HepG2 (cell line): ENCODE data around the gene ARL3. TPM values are rescaled to one million over a fixed set of nuclear protein-coding genes. Genes with fewer than 3 reads are reported as not detected.

Source experiments
- FOXC1 ChIP-seq: sonication (generic); formaldehyde crosslinking; IDR thresholded peaks from 2 replicates; pipeline ENCODE4 v1.8.0; 2022; ENCODE audit warnings: mild to moderate bottlenecking, missing genetic modification reagents, borderline replicate concordance
- GABPA ChIP-seq, 2 experiments: IDR thresholded peaks; 2 replicates each; pipeline ENCODE4 v1.6.1; 2011 to 2016; ENCODE audit warnings: low read depth in 2 of 2, low read length in 1 of 2, missing biosample characterization in 1 of 2, missing genetic modification characterization in 1 of 2
- GABPB1 ChIP-seq: IDR thresholded peaks from 2 replicates; pipeline ENCODE4 v1.6.1; 2016; ENCODE audit warnings: mild to moderate bottlenecking, missing genetic modification reagents, moderate library complexity, missing compliant biosample characterization
- GFI1 ChIP-seq: sonication (generic); formaldehyde crosslinking; IDR thresholded peaks from 2 replicates; pipeline ENCODE4 v1.5.0; 2020; ENCODE audit warnings: missing genetic modification reagents, mild to moderate bottlenecking, borderline replicate concordance
- KLF13 ChIP-seq: sonication (generic); formaldehyde crosslinking; IDR thresholded peaks from 2 replicates; pipeline ENCODE4 v1.4.0; 2020; ENCODE audit warnings: mild to moderate bottlenecking, missing genetic modification reagents
- KLF16 ChIP-seq, 2 experiments: sonication (generic) in 1 of 2; formaldehyde crosslinking in 1 of 2; IDR thresholded peaks; 2 replicates each; pipeline versions ENCODE4 v1.6.1 to v1.8.0; 2016 to 2023; ENCODE audit warnings: missing genetic modification reagents in 2 of 2, missing compliant biosample characterization in 1 of 2
- NFIC ChIP-seq: IDR thresholded peaks from 2 replicates; pipeline ENCODE4 v1.6.1; 2012; ENCODE audit warnings: mild to moderate bottlenecking, low read length, inconsistent platforms
- PHB2 ChIP-seq: fragments of 450-650 bp; IDR thresholded peaks from 2 replicates; pipeline ENCODE4 v1.6.1; 2018; ENCODE audit not compliant: partially characterized antibody
- YEATS4 ChIP-seq: sonication (generic); formaldehyde crosslinking; IDR thresholded peaks from 2 replicates; pipeline ENCODE4 v1.4.0; 2020; ENCODE audit warnings: missing genetic modification reagents, borderline replicate concordance
- ZFP36 ChIP-seq: fragments of 150-350 bp; IDR thresholded peaks from 2 replicates; pipeline ENCODE4 v1.6.1; 2018; ENCODE audit warnings: borderline replicate concordance, low read length, low read depth; ENCODE audit not compliant: partially characterized antibody
- ZFX ChIP-seq: sonication (generic); formaldehyde crosslinking; IDR thresholded peaks from 2 replicates; pipeline ENCODE4 v1.4.0; 2020; ENCODE audit warnings: mild to moderate bottlenecking, low read depth, missing genetic modification reagents, moderate library complexity
- ZNF205 ChIP-seq: IDR thresholded peaks from 2 replicates; pipeline ENCODE4 v1.6.1; 2018; ENCODE audit warnings: missing biosample characterization, missing genetic modification reagents
- ZNF3 ChIP-seq: IDR thresholded peaks from 2 replicates; pipeline ENCODE4 v1.7.0; 2017; ENCODE audit warnings: inconsistent platforms
- ZNF570 ChIP-seq: sonication (generic); formaldehyde crosslinking; IDR thresholded peaks from 2 replicates; pipeline ENCODE4 v1.4.0; 2020; ENCODE audit warnings: mild to moderate bottlenecking, missing genetic modification reagents, borderline replicate concordance
- ZNF605 ChIP-seq: sonication (generic); formaldehyde crosslinking; IDR thresholded peaks from 2 replicates; pipeline ENCODE4 v1.8.0; 2022; ENCODE audit warnings: mild to moderate bottlenecking, missing genetic modification reagents
- polyA plus RNA-seq, 8 experiments: library from polyadenylated mRNA; depleted of rRNA in 3 of 8; stranded (reverse) in 7 of 8; unstranded in 1 of 8; fragments of >200 nt; fragmentation: Illumina TruSeq in 4 of 8; extraction: Trizol in 4 of 8; gene quantifications; 2 replicates each; pipeline versions ENCODE4 v1.2.1 to v1.2.3, GENCODE V29; 2011 to 2016; ENCODE audit warnings: low read depth in 4 of 8, missing spikeins in 1 of 8, mixed read lengths in 1 of 8; ENCODE audit not compliant: insufficient read depth in 1 of 8
- total RNA-seq, 5 experiments: library from RNA; depleted of rRNA; stranded (reverse); fragments of >200 nt; fragmentation: Illumina TruSeq; extraction: Trizol; gene quantifications; 2 replicates each; pipeline ENCODE4 v1.2.3, GENCODE V29; 2016; ENCODE audit warnings: low read depth in 1 of 5
- TF ChIP-seq, protein P1 (sequence below): IDR thresholded peaks from 2 replicates; pipeline ENCODE4 v1.6.1; 2016; ENCODE audit warnings: mild to moderate bottlenecking
- TF ChIP-seq, protein P2 (sequence below): sonication (generic); formaldehyde crosslinking; IDR thresholded peaks from 2 replicates; pipeline ENCODE4 v1.4.0; 2020; ENCODE audit warnings: mild to moderate bottlenecking, missing genetic modification reagents, borderline replicate concordance
- TF ChIP-seq, protein P3 (sequence below): sonication (generic); formaldehyde crosslinking; IDR thresholded peaks from 2 replicates; pipeline ENCODE4 v1.8.0; 2022; ENCODE audit warnings: mild to moderate bottlenecking, missing genetic modification reagents; ENCODE audit not compliant: insufficient replicate concordance

The ARL3 gene
- total and polyA plus RNA-seq, 2 of the 13 experiments (the other 11 are each of a cell fraction or from before 2014, with no cell fraction given): 5.2 to 6.6 TPM

DNA sequence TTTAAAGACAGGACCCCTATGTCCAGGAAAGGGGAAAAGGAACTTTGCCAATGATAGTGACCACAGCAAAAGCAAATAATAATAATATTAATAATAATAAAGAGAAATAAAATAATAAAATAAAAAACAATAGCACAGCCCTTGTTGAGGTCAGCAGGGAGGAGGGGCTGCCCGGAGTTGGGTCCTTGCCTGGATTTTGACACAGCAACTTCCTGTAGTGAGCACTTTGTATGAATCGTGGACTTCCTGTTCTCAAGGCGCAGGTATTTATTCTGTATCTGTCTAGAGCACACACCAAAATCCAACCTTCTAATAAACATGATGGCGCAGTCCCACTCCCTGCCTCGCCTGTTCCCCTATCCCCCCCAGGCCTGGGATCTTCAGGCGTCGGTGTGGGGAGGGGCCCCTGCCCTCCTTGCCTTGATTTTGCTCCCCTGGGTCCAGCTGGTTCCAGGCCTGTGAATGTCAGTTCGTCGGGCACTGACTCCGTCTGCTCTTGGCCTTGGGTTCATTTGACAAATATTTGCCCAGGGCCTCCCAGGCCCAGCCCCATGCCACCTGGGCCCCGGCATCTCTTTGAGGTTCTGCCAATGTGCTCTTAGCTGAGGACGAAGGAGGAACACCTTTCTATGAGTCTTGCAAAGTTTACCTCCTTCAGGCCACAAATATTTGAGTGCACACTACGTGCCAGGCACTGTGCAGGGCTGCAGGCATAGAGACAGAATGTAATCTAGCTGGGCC is 56.0 kb downstream of the ARL3 start (continued):
- TF ChIP-seq PHB2 (no peak), GABPB1 (CRISPR knock-in tag) (peak; percentile 35; the same call in 1 of the 2 replicates), ZNF570 (CRISPR knock-in tag) (no peak), YEATS4 (CRISPR knock-in tag) (no peak), GABPA (IDR thresholded peaks at IDR 0.05; ENCODE audit: low read depth, low read length) (no peak), GABPA (CRISPR knock-in tag; IDR thresholded peaks at IDR 0.05; ENCODE audit: low read depth) (peak; percentile 62), FOXC1 (CRISPR knock-in tag) (0 out of 2 replicates have a peak, but pooled peaks have one; percentile 26), ZNF3 (CRISPR knock-in tag) (peak; percentile 76; the same call in 1 of the 2 replicates), KLF13 (CRISPR knock-in tag) (no peak), ZFX (CRISPR knock-in tag) (peak; percentile 43; the same call in 1 of the 2 replicates), NFIC (no peak), ZNF605 (0 out of 2 replicates have a peak, but pooled peaks have one; percentile 56), ZFP36 (no peak), KLF16 (CRISPR knock-in tag; IDR thresholded peaks at IDR 0.05) (no peak), GFI1 (CRISPR knock-in tag) (0 out of 2 replicates have a peak, but pooled peaks have one; percentile 23), ZNF205 (CRISPR knock-in tag) (0 out of 2 replicates have a peak, but pooled peaks have one; percentile 34)
- TF ChIP-seq, protein P1, sequence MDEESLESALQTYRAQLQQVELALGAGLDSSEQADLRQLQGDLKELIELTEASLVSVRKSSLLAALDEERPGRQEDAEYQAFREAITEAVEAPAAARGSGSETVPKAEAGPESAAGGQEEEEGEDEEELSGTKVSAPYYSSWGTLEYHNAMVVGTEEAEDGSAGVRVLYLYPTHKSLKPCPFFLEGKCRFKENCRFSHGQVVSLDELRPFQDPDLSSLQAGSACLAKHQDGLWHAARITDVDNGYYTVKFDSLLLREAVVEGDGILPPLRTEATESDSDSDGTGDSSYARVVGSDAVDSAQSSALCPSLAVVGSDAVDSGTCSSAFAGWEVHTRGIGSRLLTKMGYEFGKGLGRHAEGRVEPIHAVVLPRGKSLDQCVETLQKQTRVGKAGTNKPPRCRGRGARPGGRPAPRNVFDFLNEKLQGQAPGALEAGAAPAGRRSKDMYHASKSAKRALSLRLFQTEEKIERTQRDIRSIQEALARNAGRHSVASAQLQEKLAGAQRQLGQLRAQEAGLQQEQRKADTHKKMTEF (CRISPR knock-in tag): 0 out of 2 replicates have a peak, but pooled peaks have one; percentile 34
- TF ChIP-seq, protein P2, sequence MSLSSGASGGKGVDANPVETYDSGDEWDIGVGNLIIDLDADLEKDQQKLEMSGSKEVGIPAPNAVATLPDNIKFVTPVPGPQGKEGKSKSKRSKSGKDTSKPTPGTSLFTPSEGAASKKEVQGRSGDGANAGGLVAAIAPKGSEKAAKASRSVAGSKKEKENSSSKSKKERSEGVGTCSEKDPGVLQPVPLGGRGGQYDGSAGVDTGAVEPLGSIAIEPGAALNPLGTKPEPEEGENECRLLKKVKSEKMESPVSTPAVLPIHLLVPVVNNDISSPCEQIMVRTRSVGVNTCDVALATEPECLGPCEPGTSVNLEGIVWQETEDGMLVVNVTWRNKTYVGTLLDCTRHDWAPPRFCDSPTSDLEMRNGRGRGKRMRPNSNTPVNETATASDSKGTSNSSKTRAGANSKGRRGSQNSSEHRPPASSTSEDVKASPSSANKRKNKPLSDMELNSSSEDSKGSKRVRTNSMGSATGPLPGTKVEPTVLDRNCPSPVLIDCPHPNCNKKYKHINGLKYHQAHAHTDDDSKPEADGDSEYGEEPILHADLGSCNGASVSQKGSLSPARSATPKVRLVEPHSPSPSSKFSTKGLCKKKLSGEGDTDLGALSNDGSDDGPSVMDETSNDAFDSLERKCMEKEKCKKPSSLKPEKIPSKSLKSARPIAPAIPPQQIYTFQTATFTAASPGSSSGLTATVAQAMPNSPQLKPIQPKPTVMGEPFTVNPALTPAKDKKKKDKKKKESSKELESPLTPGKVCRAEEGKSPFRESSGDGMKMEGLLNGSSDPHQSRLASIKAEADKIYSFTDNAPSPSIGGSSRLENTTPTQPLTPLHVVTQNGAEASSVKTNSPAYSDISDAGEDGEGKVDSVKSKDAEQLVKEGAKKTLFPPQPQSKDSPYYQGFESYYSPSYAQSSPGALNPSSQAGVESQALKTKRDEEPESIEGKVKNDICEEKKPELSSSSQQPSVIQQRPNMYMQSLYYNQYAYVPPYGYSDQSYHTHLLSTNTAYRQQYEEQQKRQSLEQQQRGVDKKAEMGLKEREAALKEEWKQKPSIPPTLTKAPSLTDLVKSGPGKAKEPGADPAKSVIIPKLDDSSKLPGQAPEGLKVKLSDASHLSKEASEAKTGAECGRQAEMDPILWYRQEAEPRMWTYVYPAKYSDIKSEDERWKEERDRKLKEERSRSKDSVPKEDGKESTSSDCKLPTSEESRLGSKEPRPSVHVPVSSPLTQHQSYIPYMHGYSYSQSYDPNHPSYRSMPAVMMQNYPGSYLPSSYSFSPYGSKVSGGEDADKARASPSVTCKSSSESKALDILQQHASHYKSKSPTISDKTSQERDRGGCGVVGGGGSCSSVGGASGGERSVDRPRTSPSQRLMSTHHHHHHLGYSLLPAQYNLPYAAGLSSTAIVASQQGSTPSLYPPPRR (CRISPR knock-in tag): 0 out of 2 replicates have a peak, but pooled peaks have one; percentile 19
- TF ChIP-seq, protein P3, sequence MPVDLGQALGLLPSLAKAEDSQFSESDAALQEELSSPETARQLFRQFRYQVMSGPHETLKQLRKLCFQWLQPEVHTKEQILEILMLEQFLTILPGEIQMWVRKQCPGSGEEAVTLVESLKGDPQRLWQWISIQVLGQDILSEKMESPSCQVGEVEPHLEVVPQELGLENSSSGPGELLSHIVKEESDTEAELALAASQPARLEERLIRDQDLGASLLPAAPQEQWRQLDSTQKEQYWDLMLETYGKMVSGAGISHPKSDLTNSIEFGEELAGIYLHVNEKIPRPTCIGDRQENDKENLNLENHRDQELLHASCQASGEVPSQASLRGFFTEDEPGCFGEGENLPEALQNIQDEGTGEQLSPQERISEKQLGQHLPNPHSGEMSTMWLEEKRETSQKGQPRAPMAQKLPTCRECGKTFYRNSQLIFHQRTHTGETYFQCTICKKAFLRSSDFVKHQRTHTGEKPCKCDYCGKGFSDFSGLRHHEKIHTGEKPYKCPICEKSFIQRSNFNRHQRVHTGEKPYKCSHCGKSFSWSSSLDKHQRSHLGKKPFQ (CRISPR knock-in tag): no peak
